OCI-LY3 (cell line): Measurements from ENCODE around the gene TAS2R4.

Source experiments
- CTCF ChIP-seq: fragments of 200-600, 300-600 bp; sonication (generic); IDR thresholded peaks from 2 replicates; pipeline ENCODE4 v1.5.1; 2014; ENCODE audit warnings: antibody characterized with exemption, low read length, low read depth
- EZH2phosphoT487 ChIP-seq: fragments of 200-600 bp; shearing (Covaris generic); IDR thresholded peaks from 2 replicates; pipeline ENCODE4 v1.6.1; 2018; ENCODE audit warnings: antibody characterized with exemption, mixed run types, low read depth

DNA sequence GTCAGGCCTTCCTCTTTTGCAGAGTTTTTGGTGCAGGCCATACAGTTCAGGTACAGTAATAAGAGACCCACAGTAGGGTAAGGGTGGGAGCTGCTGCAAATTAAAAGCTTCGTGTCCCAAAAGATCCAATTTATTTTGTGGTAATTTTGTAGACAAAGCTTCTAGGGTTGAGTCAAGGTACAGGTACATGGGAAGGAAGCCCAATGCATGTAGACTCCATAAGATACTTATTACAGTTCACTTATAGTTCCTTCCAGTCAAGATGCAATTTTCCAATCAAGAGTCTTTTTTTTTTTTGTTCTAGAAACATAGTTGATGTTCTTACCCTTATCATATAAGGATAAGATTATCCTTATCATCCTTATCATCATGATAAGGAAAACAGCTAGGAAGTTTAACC, at the start of gene TAS2R4:
- no peak for TF ChIP-seq EZH2phosphoT487
- no peak for TF ChIP-seq CTCF
